Hematopoietic multipotent progenitor cell treated with erythropoietin and hydrocortisone succinate and interleukin-3 and kit ligand, for 17 days (in vitro differentiated cells): ENCODE results near the gene SAMD5.

Source experiments
- DNase-seq: peaks from one replicate; pipeline ENCODE4 v3.0.0-alpha.2; 2015; ENCODE audit warnings: low spot score

SAMD5 gene

GRCh38 chr6:147567141-147567805 is 58.8 kb downstream of the SAMD5 start:
- DNase-seq, result no peak

DNA sequence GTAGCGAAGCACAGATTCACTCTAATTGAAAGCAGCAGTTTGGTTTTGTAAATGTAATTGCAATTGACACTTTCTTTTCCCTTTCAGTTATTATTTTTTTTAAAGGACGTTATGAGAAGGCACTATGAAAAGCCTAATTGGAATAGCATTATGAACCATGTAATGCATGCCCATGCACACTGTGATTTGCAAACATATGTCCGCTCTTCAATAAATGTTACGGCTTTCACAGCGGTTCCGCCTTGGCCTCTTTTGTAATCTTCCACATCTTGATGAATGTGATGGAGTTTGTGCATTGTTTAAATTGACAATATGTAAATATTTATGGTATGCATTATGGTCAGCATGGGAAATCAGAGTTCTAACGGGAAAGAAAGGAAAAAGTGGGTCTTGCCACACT is 61.3 kb downstream of the SAMD5 start:
- DNase-seq, result no peak

- no peak for DNase-seq
These were observed 62.2 kb downstream of the SAMD5 start for GRCh38 chr6:147570681-147571080.

GRCh38 chr6:147577488-147577887 is 69.0 kb downstream of the SAMD5 start:
- no peak for DNase-seq

DNA sequence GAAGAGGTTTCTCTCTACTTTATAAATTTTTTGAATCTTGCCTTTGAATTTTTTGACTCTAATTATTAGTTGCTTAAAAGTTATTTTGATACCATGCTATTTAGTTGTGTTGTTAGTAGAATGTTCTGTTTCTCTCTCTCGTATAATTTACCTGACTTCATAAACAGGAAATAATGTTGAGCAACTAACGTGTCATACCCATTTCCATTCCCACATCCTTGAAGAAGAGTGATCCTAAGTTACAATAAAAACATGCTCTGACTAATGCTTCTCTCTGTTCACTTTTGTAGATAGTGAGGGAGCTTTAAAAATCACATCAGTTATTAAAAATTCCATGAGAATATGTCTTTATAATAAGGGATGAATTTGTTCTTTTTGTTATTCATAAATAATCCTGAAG is 69.7 kb downstream of the SAMD5 start:
- no peak for DNase-seq

DNA sequence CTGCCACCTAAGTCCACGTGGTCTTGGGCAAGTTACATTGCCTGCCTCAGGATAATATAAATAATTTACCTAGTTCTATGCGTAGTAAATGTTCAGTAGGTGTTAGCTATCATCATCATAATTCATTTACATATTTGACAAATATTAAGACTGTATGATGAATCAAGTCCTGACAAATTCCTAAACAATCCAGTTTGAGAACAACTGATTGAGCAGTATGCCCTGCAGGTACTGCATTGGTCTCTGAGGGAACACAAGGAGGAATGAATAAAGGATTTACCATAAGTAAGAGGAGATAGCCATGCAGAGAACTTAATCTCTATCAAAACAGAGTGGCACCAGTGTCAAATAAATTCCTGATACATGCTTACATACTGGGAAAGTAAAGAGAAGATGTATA is 70.4 kb downstream of the SAMD5 start:
- DNase-seq, result no peak

- no peak for DNase-seq
These were observed 71.2 kb downstream of the SAMD5 start for GRCh38 chr6:147579667-147580066.

DNA sequence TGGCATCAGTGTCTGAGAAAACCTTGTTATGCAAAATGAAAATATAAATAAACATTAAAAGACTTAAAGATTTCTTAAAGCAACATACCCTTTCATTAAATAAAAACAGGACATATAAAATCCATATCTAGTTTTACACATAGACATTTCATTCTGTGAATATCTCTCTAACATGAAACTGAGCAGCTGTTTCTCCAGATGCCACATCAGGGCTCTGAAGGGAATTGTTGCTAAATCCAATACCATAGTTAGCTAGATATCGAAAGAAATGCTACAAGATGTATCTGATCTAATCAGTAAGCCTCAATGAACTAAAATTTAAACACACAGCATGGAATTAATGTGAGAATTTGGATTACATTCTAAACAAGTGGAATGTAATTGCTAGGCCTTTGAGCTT is 74.5 kb downstream of the SAMD5 start:
- DNase-seq, result no peak

DNA sequence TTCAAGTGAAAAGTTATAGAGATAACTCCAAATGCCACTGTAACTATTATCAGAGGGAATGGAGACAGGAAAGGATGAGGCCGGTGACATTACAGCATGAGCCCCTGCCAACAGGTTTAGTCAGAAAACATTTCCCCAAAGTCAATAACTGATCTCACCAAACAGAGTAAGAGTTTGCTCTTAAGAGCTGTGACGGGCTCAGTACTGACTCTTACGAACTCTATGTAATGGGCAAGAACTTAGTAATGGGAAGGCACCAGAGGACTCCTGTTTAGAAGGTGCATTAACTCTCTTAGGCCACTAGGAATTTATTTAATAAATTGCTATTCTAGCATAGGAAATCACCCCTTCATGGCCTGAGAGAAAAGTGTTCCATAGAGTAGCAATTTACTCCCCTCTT is 76.8 kb downstream of the SAMD5 start:
- no peak for DNase-seq

GRCh38 chr6:147586044-147586443 is 77.6 kb downstream of the SAMD5 start:
- no peak for DNase-seq

DNA sequence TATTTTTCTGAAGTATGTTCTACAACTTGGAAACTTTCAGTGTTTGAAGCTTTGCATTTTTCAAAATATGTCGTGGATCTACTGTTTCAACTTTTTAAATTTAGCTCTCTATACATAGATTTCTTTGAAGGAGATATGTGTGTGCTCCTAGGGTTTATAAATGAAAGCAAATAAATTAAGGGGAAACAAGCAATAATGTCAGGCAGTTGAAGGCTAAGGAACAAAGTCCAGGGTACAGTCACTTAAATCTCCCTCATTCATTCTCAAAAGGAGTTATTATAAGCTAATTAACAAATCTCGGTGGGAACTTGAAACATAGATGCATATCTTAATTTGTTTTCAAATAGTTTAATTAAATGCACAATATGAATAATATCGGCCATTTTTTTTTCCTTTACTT is 79.4 kb downstream of the SAMD5 start:
- DNase-seq, result no peak

DNA sequence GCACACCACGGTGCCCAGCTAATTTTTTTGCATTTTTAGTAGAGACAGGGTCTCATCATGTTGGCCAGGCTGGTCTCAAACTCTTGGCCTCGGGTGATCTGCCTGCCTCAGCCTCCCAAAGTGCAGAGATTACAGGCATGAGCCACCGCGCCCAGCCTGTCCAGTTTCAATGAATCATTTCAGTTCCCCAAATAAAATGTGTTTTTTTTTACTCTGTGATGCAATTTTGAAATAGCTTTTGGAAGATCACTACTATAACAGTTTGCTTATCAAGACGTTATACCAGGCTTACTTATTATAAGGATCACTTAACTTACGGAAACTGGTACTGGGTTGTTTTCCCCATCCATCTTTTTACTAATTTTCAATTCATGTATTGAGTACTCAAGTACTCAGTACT is 80.0 kb downstream of the SAMD5 start:
- no peak for DNase-seq

DNA sequence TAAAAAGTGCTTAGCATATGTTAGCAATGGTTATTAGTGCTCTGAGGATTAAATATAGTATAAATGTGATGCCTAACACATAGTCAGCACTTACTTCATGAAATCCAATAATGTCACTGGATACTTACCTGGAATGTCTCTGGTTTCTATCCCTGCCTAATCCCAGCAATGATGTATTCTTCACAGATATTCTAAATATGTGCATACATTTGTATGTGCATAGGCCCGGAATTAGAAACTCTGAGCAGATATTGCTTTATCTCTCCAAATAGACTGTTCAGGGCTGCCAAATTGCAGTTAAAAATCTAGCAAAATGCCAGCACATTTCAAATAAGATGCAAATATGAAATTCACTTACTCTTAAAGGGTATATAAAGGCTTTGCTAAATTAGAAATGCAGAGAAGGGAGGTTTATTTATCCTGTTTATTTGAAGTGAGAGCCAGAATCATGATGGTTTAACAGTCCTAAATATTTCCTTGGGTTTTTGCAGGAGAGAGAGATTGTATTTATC is 81.3 kb downstream of the SAMD5 start:
- no peak for DNase-seq

GRCh38 chr6:147595961-147596360 is 87.5 kb downstream of the SAMD5 start:
- DNase-seq, result no peak

GRCh38 chr6:147603392-147604081 is 95.0 kb downstream of the SAMD5 start:
- no peak for DNase-seq

DNA sequence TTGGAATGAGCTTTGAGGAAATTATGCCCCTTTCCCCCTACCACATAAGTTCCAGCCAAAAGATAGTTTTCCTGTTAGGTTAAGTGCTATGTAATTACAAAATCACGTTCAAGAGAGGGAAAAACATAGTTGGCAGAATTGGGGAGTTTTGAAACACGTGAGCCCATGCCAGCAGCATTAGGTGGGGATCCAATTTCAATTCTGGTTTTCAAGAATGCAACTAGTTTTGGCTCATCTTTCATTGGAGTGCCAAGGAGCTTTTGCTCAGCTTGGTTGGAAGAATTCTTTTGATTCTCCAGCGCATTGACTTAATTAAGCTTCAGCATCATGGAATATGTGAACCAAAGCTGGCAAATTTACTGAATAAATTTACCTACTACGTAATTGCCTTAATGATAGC is 95.9 kb downstream of the SAMD5 start:
- DNase-seq, result no peak

GRCh38 chr6:147611992-147612391 is 103.5 kb downstream of the SAMD5 start:
- DNase-seq, result no peak

GRCh38 chr6:147614501-147614900 is 106.0 kb downstream of the SAMD5 start:
- DNase-seq, result no peak

GRCh38 chr6:147615659-147616456 is 107.4 kb downstream of the SAMD5 start:
- DNase-seq, result no peak

GRCh38 chr6:147617366-147617765 is 108.9 kb downstream of the SAMD5 start:
- no peak for DNase-seq

- no peak for DNase-seq
These were observed 110.0 kb downstream of the SAMD5 start for GRCh38 chr6:147618457-147618856.

DNA sequence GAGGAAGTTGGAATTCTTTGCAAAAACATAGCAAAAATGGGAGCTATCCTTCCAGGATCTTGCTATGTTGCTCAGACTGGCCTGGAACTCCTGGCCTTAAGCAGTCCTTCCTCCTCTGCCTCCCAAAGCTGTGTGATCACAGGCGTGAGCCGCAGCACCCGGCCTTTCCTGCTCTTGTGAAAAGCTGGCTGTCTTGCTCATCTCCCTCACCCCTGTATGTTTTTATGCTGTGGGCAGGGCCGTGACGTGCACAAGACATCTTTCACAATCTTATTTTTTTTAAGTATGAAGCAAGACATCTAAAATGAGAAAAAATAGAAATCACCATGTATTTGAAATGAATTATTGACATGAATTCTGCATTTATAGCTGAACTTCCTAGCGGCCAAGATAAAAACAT is 110.4 kb downstream of the SAMD5 start:
- no peak for DNase-seq
